GM19395 (cell line): ENCODE results near the gene EDN3.

Experiments used
- ATAC-seq: cut with Tn5 transposase; IDR thresholded peaks from one replicate; pipeline ENCODE4 v1.9.1; 2021; ENCODE audit warnings: mild to moderate bottlenecking, moderate library complexity; ENCODE audit not compliant: unreplicated experiment

Gene EDN3

DNA sequence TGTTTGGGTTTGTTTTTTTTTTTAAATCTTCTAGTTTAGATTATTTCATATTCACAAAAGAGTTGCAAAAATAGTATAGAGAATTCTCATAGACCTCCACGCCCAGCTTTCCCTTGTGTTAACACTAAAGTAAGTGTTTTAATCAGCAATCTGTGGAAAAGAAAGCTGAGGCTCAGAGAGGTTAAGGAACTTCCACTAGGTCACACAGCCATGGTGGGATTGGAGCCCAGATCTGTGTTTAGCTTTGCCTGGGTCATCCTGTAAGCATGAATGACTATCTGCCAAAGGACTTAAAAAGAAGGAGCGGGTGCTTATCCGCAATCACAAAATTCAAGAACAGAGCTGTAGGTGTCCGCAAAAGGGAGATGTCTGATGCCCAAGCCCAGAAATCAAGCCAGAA is 60.5 kb downstream of the EDN3 start:
- ATAC-seq = no peak

DNA sequence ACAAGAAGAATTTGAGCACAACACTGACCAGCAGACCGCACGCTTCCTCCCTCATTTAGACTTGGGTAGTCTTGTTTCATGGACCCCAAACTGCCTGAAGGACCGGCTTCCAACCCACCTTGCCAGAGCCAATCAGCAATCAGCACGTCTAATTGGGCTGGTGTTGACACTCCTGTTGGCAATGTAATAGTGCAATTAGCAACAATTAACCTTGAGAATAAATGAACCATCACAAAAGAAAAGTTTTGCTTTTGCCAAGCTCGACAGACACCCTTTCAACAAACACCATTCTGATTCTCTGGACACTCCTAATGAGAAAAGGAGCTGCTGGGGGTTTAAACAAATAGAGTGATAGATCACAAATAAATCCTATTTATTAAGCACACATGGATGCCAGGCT is 61.0 kb downstream of the EDN3 start:
- no peak for ATAC-seq

DNA sequence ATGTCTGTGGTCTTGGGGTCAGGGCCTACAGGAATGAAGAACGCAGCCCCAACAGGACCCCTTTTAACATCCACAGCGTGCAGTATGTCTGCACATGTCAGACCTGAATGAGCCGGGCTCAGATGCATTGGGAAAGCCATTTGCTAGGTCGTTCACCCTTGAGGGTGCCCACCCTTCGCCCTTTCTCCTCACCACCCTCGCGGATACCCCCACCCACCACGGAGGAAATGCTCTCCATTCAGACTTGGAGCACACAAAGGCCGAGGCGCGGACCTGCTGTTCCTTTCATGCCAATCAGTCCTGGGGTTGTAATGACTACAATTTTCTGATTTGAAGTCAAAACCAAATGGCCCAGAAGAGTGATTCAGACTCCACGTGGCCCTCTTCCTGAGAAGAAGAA is 62.7 kb downstream of the EDN3 start:
- no peak for ATAC-seq

DNA sequence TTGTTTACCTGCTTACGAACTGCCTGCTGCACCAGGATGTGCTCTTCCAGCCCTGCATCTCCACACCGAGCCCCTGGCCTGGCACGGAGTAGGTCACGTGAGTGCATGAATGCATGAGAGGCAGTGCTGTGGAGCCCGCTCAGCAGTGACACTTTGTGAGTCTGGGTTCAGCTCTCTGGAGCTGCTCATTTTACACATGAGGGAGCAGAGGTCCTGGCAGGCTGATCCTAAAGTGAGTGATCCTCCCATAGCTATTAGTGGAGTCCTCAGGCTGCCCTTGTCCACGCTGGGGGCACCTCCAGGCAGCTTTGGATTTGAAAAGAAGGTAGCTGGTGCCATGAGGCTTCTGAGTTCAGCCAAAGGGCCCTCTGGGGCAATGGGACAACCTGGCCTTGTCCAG is 64.2 kb downstream of the EDN3 start:
- ATAC-seq = no peak

DNA sequence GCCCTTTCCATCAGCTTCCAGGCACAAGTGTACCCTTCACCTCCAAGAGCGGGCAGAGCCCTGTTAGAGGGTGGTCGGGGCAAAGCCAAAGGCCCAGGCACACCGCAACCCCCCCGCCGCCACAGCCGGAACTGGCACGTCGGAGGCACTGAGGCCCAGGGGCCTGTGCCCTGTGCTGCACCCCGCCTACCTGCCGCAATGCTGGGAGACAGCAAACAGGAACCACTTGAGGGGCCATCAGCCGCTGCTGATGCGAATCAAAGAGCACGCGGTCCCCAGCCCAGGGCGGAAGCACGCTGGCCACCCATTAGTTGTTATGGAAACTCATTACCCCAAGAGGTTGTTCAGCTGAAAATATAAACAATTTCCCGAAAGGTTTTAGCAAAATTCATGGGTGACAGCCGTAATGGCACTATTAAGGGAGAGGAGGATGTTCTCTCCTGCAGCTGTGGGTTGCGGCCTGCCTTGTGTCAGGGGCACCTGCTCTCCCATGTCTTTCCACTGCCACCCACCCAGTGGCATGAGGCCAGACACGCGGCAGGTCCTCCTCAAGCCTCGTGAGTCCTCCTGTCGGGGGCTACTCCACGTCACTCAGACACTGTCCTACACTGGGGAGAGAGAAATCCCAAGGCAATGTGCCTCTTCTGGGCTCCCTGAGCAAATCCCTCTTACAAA is 65.3 kb downstream of the EDN3 start:
- ATAC-seq = no peak

DNA sequence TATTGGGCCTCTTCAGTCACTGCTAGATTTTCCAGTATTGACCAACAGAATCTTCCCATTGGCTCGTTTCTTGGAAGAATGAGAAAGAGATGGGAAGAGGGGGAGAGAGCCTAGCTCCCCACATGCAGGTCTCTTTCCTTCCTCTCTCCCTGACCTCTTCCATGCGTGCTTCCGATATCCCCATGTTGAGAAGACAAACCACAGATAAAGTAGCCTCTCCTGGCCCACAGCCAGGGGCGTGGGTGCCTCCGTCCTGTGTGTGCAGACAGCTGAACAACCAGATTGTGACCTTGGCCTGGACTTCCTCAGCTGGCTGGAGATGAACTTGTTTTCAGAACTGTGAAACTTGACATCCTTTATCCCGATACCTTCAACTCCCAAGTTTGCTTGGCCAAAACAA is 71.0 kb downstream of the EDN3 start:
- ATAC-seq = no peak

DNA sequence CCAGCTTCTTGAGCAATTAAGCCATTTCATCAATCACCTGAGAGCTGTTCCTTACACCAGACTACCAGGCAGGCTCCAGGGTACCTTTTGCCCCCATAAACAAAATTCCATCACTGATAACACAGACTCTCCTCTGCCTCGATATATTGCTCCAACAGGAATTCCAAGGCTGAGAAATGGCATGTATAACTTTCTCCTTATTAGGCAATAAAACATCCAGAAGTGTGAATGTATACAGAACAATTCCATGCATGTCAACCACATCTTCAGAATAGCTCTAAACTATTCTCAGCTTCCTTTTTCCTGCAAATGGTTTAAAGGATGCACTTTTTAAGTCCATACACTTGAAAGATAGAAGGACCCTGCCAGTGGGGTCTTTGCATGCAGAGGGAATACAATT is 73.8 kb downstream of the EDN3 start:
- no peak for ATAC-seq

DNA sequence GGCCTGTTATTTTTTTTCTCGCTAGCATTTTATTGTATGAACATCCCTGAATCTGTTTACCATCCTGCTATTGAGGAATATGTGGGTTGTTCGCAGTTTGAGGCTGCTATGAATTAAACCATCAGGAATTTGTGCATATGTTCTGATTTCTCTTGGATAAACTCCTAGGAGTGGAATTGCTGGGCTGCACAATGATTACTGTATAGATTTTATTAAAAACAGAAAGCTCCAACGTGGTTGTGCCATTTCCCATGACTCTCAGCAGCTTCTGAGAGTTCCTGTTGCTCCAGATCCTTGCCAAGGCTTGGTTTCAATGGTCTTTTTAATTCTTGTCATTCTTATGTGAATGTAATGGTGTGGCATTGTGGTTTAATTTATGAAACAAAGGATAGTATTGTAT is 75.1 kb downstream of the EDN3 start:
- ATAC-seq = no peak
